Sigmoid colon (tissue), 4 donors: Measurements from ENCODE around the gene RNPS1.

Experiments used
- EP300 ChIP-seq, 4 donors: sonication (generic); formaldehyde crosslinking; IDR thresholded peaks; one replicate each; pipeline ENCODE4 v1.6.1; 2017; ENCODE audit warnings: antibody characterized with exemption in 4 of 4
- POLR2A ChIP-seq, 2 donors: fragments of 450-650 bp; IDR thresholded peaks; one replicate each; pipeline ENCODE4 v1.6.1; 2016; ENCODE audit warnings: antibody characterized with exemption in 2 of 2, mild to moderate bottlenecking in 2 of 2, moderate library complexity in 2 of 2
- POLR2AphosphoS5 ChIP-seq, 4 donors: sonication (generic); formaldehyde crosslinking; IDR thresholded peaks; one replicate each; pipeline ENCODE4 v1.6.1; 2017; ENCODE audit warnings: antibody characterized with exemption in 4 of 4
- TF ChIP-seq, protein P1 (sequence below), 4 experiments: fragments of 450-650 bp in 3 of 4; fragments of 200-600 bp in 1 of 4; IDR thresholded peaks; one replicate each; pipeline ENCODE4 v1.5.1; 2016 to 2019; ENCODE audit warnings: antibody characterized with exemption in 4 of 4, mild to moderate bottlenecking in 3 of 4, moderate library complexity in 2 of 4

DNA sequence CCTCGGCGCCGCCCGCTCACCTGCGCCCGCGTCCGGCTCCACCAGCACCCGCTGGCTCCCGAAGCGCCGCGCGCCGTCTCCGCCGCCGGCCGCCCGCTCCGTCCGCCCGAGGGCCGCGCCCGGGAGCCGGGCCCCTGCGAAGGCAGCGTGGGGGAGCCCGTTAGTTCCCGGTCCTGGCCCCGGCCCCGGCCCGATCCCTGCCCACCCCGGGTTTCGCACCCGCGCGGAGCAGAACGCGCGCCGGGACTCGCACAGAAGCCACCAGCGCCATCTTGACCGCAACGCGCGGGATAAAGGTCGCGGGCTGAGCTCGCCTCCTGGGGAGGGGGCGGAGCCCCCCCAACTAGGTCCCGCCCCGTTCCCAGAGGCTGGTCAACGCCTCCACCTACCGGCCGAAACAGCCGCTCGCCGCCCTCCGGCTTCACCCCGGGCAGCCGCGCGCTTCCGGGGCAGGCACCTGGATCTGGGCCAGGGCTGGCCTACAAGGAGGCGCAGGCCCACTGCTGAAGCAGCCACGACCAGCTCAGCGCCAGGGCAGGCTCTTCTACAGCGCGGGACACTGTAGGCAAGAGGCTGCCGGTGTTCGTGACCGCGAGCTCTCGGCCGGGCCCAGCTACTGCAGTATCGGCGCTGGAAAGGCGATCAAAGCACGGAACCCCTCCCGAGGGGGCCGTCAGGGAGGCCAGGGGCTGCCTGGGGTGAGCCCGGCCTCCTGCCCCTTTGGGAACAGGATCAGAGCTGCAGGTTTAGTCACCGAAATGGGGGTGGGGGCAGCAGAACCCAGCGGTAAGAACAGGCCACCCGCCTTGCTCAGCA lies 16.4 kb downstream of the RNPS1 start, which contains the start of gene ECI1:
- TF ChIP-seq, protein P1, sequence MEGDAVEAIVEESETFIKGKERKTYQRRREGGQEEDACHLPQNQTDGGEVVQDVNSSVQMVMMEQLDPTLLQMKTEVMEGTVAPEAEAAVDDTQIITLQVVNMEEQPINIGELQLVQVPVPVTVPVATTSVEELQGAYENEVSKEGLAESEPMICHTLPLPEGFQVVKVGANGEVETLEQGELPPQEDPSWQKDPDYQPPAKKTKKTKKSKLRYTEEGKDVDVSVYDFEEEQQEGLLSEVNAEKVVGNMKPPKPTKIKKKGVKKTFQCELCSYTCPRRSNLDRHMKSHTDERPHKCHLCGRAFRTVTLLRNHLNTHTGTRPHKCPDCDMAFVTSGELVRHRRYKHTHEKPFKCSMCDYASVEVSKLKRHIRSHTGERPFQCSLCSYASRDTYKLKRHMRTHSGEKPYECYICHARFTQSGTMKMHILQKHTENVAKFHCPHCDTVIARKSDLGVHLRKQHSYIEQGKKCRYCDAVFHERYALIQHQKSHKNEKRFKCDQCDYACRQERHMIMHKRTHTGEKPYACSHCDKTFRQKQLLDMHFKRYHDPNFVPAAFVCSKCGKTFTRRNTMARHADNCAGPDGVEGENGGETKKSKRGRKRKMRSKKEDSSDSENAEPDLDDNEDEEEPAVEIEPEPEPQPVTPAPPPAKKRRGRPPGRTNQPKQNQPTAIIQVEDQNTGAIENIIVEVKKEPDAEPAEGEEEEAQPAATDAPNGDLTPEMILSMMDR (IDR thresholded peaks at IDR 0.05), result peak; percentile 66 to 76 (median 70)
- TF ChIP-seq POLR2A (IDR thresholded peaks at IDR 0.05), result peak; percentile 55 to 71
- TF ChIP-seq POLR2AphosphoS5 (IDR thresholded peaks at IDR 0.05), result peak; percentile 92 to 95 (median 94)
- no peak for TF ChIP-seq EP300 (IDR thresholded peaks at IDR 0.05)
